ENCODE results near the gene PTGR3.

The PTGR3 gene

DNA sequence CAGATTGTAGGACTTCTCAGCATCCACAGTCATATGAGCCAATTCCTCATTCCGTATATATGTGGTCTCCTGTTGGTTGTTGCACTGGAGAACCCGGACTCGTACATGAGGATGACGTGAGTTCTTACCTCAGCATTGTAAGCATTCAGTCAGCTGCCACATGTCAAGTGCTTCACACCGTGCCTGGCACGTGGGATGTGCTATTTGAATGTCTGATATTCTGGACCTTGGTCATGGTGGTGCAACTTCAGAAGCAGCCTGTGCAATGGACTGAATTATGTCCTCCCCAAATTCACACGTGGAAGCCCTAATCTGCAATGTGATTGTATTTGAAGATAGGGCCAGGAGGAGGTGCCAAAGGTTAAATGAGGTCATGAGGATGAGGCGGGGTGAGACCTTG, 32.1 kb downstream of the PTGR3 start:
- H3K27ac ChIP-seq: no peak overlapping the region
- no peak for DNase-seq (ENCODE audit: low read depth, low spot score)

DNA sequence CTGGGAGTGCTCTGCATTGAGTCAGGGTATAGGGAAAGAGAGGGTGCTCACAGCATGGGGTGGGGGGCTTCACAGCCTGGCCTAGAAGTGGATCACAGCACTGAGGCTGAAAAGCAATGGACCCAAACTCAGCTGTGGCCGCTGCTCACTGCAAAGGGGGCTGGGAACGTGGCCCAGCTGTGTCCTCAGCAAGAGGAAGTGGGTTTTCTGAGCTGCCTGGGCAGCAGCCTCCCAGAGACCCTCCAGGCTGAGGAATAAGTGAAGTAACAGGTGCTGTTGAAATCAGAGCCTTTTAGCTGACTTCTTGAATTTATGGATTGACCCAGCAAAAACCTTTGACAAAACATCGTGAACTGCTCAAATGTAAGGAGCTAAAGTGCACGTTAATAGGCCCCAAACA, 35.2 kb downstream of the PTGR3 start:
- no peak overlapping the region for H3K27ac ChIP-seq
- DNase-seq (ENCODE audit: low read depth, low spot score): no peak

DNA sequence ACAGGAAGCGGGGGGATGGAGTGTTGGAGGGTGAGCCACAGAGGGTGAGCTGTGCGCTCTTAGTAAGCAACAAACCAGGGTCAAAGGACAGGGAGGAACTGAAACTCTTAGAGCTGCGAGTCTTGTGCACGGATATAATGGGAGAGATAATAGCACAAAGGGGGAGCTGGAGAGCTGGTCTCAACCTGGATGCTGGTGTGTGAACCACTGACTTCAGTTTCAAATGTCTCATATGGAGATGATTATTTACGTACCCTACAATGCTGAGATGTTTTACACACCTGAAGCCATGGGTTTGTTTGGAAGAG, 35.9 kb downstream of the PTGR3 start:
- no peak overlapping the region for H3K27ac ChIP-seq
- no peak for DNase-seq (ENCODE audit: low read depth, low spot score)

DNA sequence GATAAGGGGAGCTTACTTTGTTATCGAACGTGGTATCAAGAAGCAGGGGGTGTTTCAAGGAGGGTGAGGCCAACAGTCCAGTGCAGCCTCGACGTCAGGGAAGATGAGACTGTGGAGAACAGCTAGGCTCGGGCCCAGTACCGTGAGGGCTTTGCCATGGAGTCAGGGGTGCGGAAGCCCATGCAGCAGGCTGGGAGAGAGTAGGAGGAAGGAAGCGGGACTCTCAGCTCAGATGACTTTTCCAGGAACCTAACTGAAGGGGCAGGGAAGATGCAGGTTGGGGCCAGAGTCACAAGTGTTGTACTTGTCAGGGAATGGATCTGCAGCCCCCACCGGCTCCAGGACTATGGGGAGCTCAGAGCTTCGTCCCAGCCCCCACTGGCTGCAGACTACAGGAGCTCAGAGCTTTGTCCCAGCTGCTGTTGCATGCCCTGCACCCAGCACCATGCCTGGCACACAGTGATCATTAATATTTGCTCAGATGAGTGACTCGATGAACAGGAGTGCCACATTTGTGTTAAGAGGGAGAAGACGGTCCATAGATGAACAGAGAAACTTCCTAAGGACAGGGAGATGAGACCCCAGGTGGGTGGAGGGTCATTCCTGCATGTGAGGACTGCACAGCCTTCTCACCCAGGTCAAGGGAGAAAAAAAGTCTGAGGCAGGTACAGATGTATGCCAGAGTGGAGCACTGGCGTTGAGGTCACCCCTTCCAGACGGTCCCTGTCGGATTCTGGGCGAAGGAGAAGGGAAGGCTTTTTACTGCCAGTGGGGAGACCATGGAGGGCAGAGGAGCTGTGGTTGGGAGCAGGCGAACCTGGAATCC, 36.4 kb downstream of the PTGR3 start:
- H3K27ac ChIP-seq: no peak overlapping the region
- no peak for DNase-seq (ENCODE audit: low read depth, low spot score)

DNA sequence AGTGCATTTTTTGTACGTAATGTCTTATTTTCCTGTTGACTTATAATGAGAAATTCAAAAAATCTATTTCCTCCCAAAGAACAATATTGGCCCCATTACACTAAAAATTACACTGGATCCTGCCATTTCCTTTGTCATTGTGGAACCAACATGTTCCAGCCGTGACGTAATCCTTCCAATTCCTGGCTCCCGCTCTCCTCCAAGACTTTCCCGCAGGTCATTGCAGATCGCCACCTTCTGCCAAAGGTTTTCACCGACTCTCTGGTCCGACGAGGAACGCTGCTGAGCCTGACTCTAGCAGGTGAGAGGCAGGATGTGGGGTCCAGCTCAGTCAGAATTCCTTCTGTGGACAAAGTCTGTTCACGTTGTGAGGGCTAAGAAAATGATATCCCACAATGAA, 38.0 kb downstream of the PTGR3 start:
- H3K27ac ChIP-seq: no peak overlapping the region

DNA sequence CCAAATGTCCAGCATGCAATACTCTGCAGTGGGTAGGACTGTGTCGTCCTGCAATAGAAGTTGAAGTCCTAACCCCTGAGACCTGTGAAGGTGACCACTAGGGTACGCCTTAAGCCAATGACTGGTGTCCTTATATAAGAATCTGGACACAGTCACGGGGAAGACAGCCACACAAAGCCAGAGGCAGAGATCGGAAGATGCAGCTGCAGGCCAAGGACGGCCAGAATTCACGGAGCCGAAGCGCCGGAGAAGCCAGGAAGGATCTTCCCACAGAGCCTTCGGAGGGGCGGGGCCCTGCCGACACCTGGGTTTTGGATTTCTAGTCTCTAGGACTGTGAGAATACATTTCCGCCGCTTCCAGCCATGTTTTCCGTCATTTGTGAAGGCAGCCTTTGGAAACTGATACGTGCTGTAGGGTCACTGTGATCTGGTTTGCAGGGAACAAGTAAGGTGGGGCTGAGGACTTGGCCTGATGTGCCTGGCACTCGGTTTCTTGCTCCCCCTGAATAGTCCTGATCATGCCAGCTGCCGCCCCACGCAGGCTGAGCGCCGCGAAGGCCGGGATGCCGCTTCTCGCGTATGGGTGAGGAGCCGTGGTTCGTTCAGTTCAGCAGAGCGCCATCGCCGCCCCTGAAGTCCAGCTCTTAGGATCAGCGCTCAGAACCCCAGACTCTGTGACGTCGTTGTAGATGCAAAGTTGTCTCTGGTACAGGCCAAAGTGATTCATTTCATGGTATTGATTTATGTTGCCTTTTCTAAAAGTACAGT, 38.7 kb downstream of the PTGR3 start:
- DNase-seq (ENCODE audit: low read depth, low spot score): no peak
- no peak overlapping the region for H3K27ac ChIP-seq

More for the DNA sequence above, 38.0 kb downstream of the PTGR3 start:
- DNase-seq (ENCODE audit: low read depth, low spot score): no peak

DNA sequence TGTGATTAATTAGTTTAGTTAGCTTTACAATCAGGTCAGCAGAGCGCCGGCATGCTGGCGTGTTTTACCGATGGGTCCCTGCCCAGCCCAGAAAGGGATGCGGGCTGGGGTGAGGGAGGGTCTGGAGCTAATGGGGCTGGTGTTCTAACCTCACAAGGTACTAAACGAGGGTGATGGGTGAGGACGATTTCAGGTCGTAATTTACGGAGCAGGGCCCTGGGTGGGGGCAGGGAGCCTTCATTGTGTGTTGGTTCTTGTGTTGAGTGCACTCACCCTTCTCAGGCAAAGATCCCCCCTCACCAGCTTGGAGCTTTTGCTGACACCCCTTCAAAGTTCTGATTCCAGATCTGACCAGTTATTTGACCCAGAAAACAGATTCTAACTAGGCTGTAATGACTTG, 39.5 kb downstream of the PTGR3 start:
- no peak overlapping the region for H3K27ac ChIP-seq
- no peak for DNase-seq (ENCODE audit: low read depth, low spot score)

DNA sequence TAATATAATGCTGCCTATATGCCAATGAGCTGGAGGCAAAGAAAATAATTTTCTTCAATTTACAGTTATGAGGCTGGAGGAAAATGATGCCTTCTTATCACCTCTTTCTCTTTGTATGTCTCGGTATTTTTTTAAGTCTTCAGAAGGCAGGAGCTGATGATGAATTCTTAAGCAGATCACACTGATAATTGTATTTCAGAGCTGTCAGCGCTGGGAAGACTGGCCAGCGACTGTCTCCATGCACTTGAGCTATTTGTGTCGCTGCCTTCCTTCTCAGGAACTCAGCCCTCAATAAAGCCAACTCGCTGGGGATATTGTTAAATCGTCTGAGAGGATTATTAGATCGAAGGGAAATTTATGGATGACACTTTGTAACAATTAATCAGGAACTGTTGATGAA, 40.3 kb downstream of the PTGR3 start:
- DNase-seq (ENCODE audit: low read depth, low spot score): no peak
- no peak overlapping the region for H3K27ac ChIP-seq

DNA sequence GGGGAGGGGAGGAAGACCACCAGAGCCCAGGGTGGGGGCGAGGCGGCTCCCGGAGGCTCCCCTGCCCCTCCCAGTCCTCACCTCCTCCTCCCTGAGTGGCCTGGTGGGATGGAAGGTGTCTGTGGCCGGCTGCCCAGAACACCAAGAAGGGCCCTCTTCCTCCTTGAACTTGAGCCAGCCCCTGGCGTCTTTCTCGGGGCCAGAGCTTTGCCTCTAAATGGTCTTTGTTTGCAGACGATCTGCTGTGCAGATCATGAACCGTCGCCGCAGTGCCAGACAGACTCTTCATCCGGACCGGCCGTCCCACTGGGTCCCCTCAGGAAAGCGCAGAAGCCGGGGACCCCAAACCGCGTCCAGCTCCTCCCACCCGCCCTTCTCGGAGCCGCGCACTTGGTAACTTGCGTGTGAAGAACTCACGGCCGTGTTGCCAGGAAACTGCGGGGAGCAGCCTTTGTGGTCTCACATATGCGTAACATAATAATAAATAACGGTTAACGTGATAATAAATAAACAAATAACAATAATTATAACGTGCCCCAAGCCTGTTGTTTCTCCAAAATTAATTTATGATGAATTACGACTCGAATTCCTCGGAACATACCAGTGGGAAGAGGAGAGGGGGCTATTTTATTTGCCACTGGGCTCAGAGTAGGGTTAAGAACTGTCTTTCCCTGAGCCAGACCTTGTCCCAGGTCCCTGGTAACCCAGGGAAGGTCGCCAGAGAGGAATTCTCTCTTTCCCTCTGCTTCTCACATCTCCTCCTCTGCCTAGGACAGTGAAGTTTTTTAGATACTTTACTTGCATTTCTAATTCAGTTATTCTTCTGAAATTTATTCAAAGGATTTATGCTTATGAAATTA, 41.0 kb downstream of the PTGR3 start:
- DNase-seq (ENCODE audit: low read depth, low spot score): no peak
- no peak overlapping the region for H3K27ac ChIP-seq

DNA sequence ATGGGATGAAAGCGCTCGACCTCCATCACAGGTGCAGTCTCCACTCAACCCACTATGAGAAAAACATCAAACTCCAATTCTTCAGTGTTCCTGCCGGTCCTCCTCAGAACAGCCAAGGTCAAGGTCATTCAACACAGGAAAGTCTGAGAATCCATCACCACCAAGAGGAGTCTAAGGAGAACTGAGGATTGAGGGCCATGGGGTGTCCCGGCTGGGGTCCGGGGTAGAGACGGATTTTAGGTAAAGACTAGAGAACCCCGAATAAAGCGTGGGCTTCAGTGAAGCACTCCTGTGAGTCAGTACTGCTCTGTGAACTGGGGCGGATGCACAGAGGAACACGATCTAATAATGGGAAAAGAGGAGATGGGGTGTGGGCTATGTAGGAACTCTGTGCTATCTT, 41.8 kb downstream of the PTGR3 start:
- H3K27ac ChIP-seq: no peak overlapping the region
- DNase-seq (ENCODE audit: low read depth, low spot score): no peak

DNA sequence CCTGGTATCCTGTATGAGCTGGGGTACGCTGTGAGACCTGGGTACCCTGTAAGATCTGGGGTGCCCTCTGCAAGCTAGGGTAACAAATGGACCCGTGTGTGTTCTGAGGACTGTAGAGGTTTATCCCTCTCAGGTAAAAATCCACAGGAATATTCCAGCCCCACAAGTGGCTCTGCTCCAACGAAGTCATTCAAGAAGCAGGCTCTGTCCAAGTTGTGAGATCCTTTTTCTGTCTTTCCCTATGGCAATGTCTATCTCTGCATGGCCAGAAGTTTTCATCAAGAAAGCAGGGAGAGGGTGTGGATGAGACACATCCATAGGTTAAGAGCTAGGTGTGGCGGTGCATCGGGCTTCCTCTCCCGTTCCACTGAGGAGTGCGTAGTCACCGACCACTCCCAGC, 43.0 kb downstream of the PTGR3 start:
- DNase-seq (ENCODE audit: low read depth, low spot score): no peak
- no peak overlapping the region for H3K27ac ChIP-seq

DNA sequence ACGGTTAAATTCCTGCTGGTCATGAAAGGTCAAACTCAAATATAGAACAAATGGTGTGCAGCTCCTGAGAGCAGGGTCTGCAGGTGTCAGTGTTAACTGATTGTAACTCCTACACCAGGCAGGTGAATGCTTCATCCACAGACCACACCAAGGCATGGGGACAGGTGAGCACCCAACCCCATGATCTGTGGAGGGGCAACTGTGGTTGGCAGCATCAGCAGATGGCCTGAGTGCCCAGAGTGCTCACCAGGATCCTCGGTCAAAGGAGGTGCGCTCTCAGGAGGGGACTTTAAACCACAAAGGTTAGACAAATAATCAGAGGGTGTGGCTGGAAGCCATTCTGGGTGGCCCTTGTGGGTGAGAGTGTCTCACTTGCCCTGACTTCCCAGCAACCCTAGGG, 44.5 kb downstream of the PTGR3 start:
- no peak for DNase-seq (ENCODE audit: low read depth, low spot score)
- no peak overlapping the region for H3K27ac ChIP-seq

DNA sequence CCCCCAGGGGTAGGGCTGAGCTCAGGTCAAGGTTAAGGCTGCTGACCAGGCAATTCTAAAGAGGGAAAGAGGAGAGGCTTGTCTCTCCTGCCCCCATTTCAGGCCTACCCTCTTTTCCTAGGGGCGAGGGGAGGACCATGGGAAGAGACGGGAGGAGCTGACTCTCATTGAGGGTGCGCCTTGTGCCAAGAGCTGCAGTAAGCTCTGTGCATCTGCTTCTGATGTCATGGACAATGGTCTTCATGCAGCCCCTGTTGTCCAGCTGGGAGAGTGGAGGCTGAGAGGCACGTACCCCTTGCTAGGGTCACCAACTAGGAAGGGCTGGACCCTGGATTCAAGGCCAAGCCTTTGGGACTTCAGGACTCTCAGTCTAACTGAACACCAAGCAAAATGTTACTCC, 45.2 kb downstream of the PTGR3 start:
- DNase-seq (ENCODE audit: low read depth, low spot score): no peak
- H3K27ac ChIP-seq: no peak overlapping the region

DNA sequence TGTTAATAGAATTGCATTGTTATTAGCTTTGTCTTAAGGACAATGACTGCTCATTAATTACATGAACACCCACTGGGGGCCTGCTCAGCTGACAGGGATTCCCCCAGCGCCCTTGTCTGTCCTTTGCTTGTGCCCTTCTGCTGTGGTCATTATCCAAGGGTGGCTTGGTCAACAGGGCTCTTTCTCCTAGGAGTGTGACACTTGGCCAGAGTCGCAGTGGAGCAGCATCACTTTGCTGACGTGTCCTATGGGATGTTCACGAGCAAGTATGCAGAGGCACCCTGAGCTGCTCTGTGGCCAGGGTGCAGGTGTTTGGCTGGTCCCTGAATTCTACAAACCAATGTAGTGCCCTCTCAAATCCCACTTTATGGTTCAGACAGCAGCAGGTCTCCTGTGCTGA, 46.0 kb downstream of the PTGR3 start:
- no peak overlapping the region for H3K27ac ChIP-seq
- no peak for DNase-seq (ENCODE audit: low read depth, low spot score)

DNA sequence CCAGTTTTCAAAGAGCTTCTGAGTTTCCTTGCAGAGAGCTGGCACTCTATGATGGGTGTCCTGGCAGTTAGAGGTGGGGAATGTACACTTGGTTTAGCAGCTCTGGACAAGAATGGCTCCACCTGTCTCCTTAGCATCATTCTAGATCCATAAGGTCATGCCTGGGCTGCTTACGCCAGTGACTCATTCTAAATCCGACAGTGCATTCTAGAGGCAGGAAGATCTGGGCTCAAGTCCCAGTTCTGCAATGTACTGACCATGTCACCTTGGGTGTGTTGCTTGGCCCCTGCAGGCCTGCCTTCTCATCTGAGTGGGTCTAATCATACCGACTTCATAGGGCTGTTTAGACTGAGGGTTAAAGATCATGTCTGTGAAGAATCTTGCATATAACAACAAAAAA, 46.5 kb downstream of the PTGR3 start:
- DNase-seq (ENCODE audit: low read depth, low spot score): no peak
- no peak overlapping the region for H3K27ac ChIP-seq

DNA sequence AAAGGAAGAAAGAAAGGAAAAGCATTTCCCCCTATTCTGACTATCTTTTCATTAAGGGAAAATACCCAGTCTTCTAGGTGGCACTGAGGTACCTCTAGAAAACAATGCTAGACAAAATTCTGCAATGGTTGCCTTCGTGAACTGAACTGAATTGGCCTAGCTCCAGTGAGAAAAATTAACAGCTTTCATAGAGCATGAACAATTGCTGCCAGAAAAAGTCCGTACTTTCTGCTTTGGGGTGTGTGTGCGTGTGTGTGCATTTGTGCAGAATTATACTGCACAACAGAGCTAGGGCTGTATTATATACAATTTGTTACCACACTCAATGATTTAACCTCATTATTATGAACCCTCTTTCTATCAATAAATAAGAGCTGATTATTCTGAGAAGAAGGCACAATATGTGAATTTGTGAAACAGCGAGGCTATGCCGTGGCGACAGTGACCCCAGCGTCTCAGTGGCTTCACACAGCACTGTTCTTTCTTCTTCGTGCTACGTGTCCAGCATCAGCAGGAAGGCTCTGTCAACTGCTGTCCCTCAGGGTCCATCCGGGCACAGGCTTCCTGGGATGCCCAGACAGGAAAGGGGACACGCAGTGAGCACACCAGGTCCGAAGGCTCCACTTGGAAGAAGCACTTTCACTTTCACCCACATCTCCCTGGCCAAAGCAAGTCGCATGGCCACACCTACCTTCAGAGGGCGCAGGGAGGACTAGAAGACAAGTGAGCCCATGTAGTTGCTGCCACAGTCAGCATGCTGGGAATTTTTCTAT, 47.5 kb downstream of the PTGR3 start:
- no peak for DNase-seq (ENCODE audit: low read depth, low spot score)
- no peak overlapping the region for H3K27ac ChIP-seq

DNA sequence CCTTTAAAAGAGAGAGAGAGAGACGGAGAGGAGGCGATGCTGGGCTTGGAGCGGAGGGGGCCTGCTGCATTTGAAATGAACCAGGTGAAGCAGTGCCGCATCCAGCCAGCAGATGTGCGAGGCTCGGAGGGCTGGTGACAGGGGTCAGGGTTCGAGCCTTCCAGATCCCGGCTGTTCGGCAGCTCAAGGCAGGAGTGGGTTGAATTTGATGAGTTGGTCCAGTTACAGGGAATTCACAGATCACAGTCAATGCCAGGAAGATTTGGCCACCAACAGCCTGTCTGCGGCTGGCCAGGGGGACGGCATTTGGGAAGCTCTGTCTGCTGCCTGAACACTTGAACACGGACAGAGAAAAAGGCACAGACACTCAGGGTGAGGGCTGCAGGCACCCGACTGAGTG, 48.6 kb downstream of the PTGR3 start:
- DNase-seq (ENCODE audit: low read depth, low spot score): no peak
- H3K27ac ChIP-seq: no peak overlapping the region

DNA sequence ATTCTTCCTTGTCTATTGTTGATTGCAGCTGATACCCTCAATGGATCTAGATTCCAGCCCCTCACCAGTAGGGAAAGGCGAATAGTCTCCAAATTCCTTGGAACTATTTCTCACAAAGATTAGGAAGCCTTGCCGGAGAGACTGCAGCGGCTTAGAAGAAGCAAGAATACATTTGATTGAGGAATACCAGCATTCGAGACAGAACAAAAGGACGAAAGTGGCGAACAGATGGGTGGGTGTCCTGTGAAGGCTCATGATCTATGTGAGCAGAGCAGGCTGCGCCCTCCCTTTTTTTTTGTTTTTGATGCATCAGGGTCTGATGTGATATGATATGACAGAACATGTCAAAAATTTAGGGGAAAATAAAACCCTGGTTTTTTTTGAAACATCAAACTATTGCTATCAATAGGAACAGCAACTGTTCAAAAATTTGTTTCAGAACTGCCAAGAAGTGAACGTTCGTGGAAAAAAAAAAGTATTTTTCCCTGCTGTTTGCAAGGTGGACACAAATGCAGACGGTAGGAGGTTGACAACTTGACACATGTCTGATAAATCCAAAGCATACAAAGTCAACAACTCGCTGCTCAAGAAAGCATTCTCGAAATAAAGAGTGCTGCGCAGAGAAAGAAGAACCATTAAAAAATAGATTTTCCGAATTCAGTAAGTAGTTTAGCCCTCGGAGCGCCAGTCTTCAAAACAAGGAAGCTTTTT, 49.1 kb downstream of the PTGR3 start:
- DNase-seq (ENCODE audit: low read depth, low spot score): no peak
- no peak overlapping the region for H3K27ac ChIP-seq

DNA sequence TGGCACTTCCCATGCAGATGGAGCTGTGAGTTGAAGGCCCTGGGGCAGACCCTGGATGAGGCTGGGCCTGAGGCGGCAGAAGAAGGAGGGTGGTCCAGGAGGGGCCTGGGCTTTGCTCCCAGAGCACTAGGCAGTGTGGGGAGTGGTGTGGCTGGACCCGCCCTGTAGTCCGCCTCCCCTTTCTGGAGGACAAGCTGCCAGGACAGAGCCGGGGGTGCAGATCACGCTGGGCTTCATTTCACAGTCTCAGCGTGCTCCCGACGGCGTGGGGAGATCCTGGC, 49.8 kb downstream of the PTGR3 start:
- DNase-seq (ENCODE audit: low read depth, low spot score): no peak
- H3K27ac ChIP-seq: no peak overlapping the region
